GOT3 (cell line): ENCODE measurements around the gene ERBB4.
"Not testable (repeated sequence)": the region's sequence is repeated elsewhere in the genome, so short reads cannot be mapped to it uniquely, and the experiment has no call there.

ENCODE experiments used
- DNase-seq: peaks from one replicate; lab custom pipeline; 2025; ENCODE audit warnings: mixed read lengths; lab: John Stamatoyannopoulos, UW

ERBB4 gene

GRCh38 chr2:211609127-211609526 lies 929.5 kb downstream of the ERBB4 start:
- no peak for DNase-seq

GRCh38 chr2:211599146-211599545 lies 939.5 kb downstream of the ERBB4 start:
- DNase-seq = no peak

GRCh38 chr2:211598238-211598637 lies 940.4 kb downstream of the ERBB4 start:
- DNase-seq = no peak

- not testable (repeated sequence) for DNase-seq
Measured at GRCh38 chr2:211592006-211592405, 946.6 kb downstream of the ERBB4 start.

- DNase-seq = no peak
Measured at GRCh38 chr2:211591426-211591825, 947.2 kb downstream of the ERBB4 start.

- DNase-seq = no peak
Measured at GRCh38 chr2:211568439-211568838, 970.2 kb downstream of the ERBB4 start.

GRCh38 chr2:211564441-211564840 lies 974.2 kb downstream of the ERBB4 start:
- no peak for DNase-seq

- no peak for DNase-seq
Measured at GRCh38 chr2:211545582-211545981, 993.0 kb downstream of the ERBB4 start.

- no peak for DNase-seq
Measured at GRCh38 chr2:211534632-211535031, 1004.0 kb downstream of the ERBB4 start.

GRCh38 chr2:211524248-211524647 lies 1014.4 kb downstream of the ERBB4 start:
- DNase-seq = not testable (repeated sequence)

- DNase-seq = no peak
Measured at GRCh38 chr2:211516537-211516936, 1022.1 kb downstream of the ERBB4 start.

- DNase-seq = no peak
Measured at GRCh38 chr2:211514049-211514448, 1024.6 kb downstream of the ERBB4 start.

GRCh38 chr2:211513446-211513845 lies 1025.2 kb downstream of the ERBB4 start:
- no peak for DNase-seq

GRCh38 chr2:211512806-211513205 lies 1025.8 kb downstream of the ERBB4 start:
- DNase-seq = no peak

GRCh38 chr2:211503856-211504255 lies 1034.7 kb downstream of the ERBB4 start:
- no peak for DNase-seq

- no peak for DNase-seq
Measured at GRCh38 chr2:211503198-211503597, 1035.4 kb downstream of the ERBB4 start.

- no peak for DNase-seq
Measured at GRCh38 chr2:211498551-211499205, 1039.9 kb downstream of the ERBB4 start.

- DNase-seq = no peak
Measured at GRCh38 chr2:211495339-211495738, 1043.3 kb downstream of the ERBB4 start.

GRCh38 chr2:211494536-211494935 lies 1044.1 kb downstream of the ERBB4 start:
- no peak for DNase-seq

- DNase-seq = no peak
Measured at GRCh38 chr2:211494085-211494484, 1044.5 kb downstream of the ERBB4 start.

GRCh38 chr2:211487733-211488132 lies 1050.9 kb downstream of the ERBB4 start:
- DNase-seq = no peak

GRCh38 chr2:211479536-211480150 lies 1059.0 kb downstream of the ERBB4 start:
- DNase-seq = no peak

- DNase-seq = no peak
Measured at GRCh38 chr2:211477537-211478275, 1060.9 kb downstream of the ERBB4 start.
